GM12878 (cell line): ENCODE results near the gene ZBTB49.

Experiments
- CTCF ChIP-seq, 3 experiments: IDR thresholded peaks in 2 of 3; conservative IDR thresholded peaks in 1 of 3; 2 replicates each; pipeline ENCODE4 v1.5.1; 2011; ENCODE audit warnings: low read depth in 3 of 3, low read length in 3 of 3, mild to moderate bottlenecking in 3 of 3, control low read depth in 2 of 3, moderate library complexity in 2 of 3, inconsistent platforms in 1 of 3, mixed read lengths in 1 of 3; ENCODE audit not compliant: control insufficient read depth in 2 of 3, insufficient read depth in 1 of 3; ENCODE audit errors: extremely low read depth in 1 of 3
- JUND ChIP-seq: IDR thresholded peaks from 2 replicates; pipeline ENCODE4 v1.6.1; 2012; ENCODE audit warnings: low read depth, mild to moderate bottlenecking, low read length, improper control_type of control experiment, moderate library complexity
- MTA3 ChIP-seq: IDR thresholded peaks from 2 replicates; pipeline ENCODE4 v1.6.1; 2012; ENCODE audit warnings: low read length, inconsistent platforms, borderline replicate concordance
- MXI1 ChIP-seq: fragments of 150-350 bp; IDR thresholded peaks from 2 replicates; pipeline ENCODE4 v1.6.1; 2011; ENCODE audit warnings: low read depth, mild to moderate bottlenecking, inconsistent platforms, low read length, improper control_type of control experiment
- NR2F1 ChIP-seq: fragments of 450-650 bp; conservative IDR thresholded peaks from 2 replicates; pipeline ENCODE4 v1.6.1; 2017; ENCODE audit warnings: mild to moderate bottlenecking
- PBX3 ChIP-seq: IDR thresholded peaks from 2 replicates; pipeline ENCODE4 v1.6.1; 2011; ENCODE audit warnings: mild to moderate bottlenecking, low read depth, low read length, moderate library complexity; ENCODE audit not compliant: insufficient replicate concordance
- POLR2A ChIP-seq: IDR thresholded peaks from 2 replicates; pipeline ENCODE4 v1.6.1; 2011; ENCODE audit warnings: low read depth, mild to moderate bottlenecking, low read length

GRCh38 chr4:4350909-4351308 lies 60.9 kb downstream of the ZBTB49 start:
- no peak for TF ChIP-seq MXI1
- no peak for TF ChIP-seq PBX3
- TF ChIP-seq NR2F1, result no peak
- no peak for TF ChIP-seq CTCF (IDR thresholded peaks at IDR 0.05 in 2 of 3, conservative IDR thresholded peaks at IDR 0.05 in 1 of 3; ENCODE audit: control insufficient read depth in 2 of 3, extremely low read depth in 1 of 3, insufficient read depth in 1 of 3, low read depth in 3 of 3, low read length in 3 of 3)
- no peak for TF ChIP-seq JUND
- TF ChIP-seq POLR2A, result no peak
- no peak for TF ChIP-seq MTA3
